GM21737 (cell line): Measurements from ENCODE around the gene AAGAB.

Experiments
- ATAC-seq: cut with Tn5 transposase; IDR thresholded peaks from one replicate; pipeline ENCODE4 v1.9.1; 2021; ENCODE audit warnings: mild to moderate bottlenecking, moderate library complexity; ENCODE audit not compliant: unreplicated experiment

Gene AAGAB

DNA sequence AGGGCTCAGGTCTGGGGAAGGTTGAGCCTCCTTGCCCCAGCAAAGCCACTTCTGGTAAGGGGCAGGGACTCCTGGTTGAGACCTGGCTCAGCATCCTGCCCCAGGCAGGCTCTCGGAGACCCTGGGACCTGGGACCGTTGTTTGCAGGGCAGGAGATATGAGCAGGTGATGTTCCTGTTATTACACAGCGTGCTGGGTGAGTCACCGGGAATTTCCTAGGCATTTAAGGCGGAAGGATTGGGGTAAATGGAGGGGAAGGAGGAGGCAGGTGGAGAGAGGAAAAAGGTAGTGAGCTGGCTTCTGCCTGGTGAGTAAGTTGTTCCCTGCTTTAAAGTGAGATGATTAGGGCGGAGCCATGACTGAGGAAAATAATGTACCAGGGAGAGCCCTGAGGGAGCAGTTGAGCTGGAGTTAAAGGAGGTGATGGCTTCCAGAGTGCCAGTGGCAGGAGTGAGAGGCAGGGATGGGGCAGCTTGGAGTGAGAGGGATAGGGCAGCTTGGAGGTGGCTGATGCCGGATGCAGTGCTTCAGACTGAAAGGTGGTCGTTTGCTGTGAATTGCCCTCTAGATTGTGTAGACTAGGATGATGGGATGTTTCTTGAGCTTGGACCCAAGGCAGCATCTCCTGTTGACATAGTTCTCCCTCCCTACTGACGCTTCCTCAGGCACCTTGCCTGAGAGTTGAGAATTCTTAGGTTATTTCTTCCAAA lies 79.4 kb downstream of the AAGAB start:
- ATAC-seq: no peak

DNA sequence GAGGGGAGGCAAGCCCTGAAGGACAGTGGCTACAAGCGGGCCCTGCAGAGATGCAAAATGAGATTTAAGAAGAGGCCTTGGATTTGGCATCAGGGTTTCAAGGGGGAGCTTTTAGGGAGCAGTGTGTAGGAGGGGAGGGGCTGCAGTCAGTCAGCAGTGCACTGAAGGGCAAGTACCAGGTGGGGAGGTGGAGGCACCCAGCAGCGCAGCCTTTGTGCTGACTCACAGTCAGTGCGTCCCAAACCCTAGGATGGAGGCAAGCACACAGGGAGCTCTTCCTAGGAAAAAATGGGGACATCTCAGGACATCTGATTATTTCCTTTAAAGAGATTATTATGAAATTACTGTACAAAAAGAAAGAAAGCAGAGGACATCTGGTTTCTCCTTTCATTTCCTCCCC lies 80.0 kb downstream of the AAGAB start:
- ATAC-seq: no peak

- ATAC-seq: no peak
These were observed 80.7 kb downstream of the AAGAB start for GRCh38 chr15:67173786-67174185.

DNA sequence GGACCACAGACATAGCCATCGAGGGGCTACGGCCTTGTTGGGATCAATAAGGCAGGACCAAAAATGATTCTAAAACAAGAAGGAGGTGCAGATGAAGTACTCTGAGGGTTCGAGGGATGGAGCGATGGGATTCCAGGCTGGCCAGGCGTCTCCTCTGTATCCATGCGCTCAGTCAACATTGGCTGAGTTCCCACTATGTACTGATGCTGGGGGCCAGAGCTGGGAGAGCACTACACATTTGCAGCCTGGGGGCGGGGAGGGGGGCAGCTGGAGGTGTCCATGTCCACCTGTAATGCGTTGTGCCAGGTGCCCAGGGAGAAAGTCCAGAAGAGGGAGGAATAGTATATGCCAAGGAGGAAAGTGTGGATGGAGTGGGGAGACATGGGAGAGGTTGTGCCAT lies 81.5 kb downstream of the AAGAB start:
- no peak for ATAC-seq

DNA sequence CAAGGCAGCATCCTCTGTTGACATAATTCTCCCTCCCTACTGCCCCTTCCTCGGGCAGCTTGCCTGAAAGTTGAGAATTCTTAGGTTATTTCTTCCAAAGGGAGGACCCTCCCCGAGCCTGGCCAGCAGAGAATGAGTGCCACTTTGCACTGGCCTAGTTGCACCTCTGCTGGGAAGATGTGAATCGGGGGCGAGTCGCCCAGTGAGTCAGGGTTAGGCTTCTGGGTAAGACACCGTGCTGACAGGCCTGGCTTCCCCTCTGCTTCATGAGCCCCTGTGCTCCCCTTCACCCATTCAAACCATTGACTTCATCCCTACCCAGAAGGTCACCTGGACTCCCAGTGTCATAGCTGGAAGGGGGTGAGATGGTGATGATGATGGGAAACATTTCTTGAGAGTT lies 82.3 kb downstream of the AAGAB start:
- no peak for ATAC-seq

DNA sequence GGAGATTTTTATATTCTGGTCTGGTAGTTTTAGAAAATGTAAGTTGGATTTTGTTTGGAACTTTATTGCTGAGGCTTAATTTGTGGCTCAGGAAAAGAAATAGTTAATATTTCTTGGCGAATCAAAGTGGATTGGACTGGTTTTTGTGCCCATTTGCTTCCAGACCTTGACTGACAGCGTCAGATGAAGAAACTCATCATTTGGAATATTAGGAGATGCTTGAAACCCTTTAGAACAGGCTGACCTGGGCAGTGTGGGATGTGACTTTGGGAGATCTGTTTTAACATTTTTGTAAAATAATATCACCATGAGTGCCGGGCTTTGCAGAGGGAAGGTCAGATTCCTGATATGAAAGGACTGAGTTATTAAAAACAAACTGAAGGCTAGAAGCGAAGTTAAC lies 83.0 kb downstream of the AAGAB start:
- ATAC-seq: no peak

DNA sequence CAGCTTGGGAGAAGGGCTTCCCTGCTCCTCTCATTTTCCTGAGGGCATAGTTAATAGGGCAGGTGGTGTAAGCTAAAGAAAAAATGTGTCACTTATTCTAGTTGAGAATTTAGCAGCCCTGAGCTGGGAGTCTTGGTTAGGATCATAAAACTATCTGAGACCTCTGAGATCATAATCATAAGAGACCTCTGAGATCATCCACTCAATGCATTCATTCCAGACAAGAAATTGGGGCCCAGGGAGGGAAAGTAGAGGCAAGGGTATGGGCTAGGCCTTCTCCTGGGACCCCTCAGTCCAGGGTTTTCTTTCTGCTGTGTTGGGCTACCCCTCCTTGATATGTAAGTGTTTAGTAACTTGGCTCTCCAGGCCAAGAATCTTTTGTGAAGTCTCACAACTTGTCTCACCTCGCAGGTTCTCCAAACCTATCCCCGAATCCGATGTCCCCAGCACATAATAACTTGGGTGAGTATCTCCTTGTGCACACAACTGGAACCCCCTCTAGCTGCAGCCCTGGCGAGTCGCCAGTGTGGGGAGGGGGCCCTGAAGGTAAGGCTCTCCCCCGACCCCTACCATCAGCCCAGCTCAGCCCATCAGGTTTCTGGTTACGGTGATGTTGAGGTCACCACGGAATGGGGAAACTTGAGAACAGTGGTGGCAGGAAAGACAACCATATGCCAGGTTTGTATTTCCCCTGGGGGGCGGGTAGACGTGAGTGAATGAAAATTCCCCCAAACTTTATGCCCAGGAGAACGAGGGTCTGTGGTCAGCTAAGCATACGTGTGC lies 84.1 kb downstream of the AAGAB start:
- no peak for ATAC-seq

DNA sequence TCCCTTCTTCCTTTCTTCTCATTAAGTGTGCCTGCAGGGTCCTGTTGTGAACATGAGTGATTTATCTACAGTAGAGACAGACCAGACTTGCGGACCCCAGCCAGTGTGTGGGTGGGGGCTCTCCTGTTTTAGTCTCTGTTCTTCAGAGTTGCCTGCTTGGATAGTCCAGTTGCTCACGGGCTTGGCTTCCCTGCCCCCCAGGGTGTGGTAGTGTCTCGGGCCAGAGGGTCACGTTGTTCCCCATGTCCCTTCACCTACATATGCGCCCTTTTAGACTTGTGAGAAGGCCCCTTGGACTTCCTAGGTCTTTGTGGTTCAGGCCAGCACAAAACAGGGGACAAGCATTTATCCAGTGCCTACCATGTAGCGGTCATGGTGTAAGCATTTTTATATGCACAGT lies 85.8 kb downstream of the AAGAB start:
- ATAC-seq: no peak

DNA sequence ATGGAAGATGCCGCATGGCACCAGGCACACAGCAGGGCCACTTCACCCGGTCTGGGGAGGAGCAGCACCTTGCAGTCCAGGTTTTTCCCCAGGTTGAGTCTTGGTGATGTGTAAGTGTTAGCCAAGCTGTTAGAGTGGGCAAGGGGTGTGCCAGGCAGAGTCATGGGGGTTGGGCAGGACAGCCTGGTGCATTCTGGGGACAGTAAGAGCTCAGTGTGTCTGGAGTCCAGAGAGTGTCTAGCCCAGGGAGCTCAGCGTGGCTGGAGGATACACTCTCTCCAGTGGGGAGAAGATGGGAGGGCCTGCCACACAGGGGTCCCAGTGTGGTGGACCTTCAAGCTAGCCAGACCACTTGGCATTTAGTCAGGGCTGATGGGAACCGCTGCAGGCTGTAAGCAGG lies 87.4 kb downstream of the AAGAB start:
- no peak for ATAC-seq

- ATAC-seq: no peak
These were observed 88.0 kb downstream of the AAGAB start for GRCh38 chr15:67166280-67167009.

GRCh38 chr15:67165254-67166253 lies 88.9 kb downstream of the AAGAB start:
- ATAC-seq: no peak

GRCh38 chr15:67164811-67165253 lies 89.6 kb downstream of the AAGAB start:
- ATAC-seq: no peak

DNA sequence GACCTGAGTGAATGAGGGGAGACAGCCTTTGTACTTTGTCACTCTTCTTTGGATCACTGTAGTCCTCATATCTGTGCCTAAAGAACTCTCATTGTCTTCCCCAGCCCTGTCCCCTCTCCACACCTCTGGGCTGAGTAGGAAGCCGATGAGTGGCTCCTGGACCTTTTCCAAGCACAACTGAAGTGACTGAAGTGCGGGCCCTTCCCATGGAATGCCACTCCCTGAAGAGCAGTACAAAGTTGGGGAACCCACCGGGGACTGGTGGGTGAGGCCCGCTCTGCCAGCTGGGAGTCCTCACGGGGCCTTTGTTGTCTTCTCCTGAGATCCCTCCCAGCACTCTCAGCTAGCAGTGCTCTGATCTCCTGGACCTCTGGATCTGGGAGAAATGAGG lies 90.1 kb downstream of the AAGAB start:
- ATAC-seq: no peak

DNA sequence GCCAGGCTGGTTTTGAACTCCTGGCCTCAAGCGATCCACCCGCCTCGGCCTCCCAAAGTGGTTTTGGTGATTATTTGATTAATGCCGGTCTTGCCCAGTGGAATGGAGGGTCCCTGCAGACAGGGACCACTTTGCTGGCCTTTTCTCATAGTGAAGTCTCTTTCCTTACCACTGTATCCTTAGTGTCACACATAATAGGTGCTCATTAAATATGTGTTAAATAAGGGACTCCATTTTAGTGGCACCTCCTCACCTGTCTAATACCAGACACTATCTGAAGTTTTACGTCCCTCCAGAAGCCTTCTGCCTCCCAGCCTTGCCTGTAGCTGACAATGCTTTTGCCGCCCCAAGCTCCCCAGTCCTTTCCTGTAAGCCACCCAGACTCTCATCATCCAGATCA lies 91.3 kb downstream of the AAGAB start:
- ATAC-seq: no peak

DNA sequence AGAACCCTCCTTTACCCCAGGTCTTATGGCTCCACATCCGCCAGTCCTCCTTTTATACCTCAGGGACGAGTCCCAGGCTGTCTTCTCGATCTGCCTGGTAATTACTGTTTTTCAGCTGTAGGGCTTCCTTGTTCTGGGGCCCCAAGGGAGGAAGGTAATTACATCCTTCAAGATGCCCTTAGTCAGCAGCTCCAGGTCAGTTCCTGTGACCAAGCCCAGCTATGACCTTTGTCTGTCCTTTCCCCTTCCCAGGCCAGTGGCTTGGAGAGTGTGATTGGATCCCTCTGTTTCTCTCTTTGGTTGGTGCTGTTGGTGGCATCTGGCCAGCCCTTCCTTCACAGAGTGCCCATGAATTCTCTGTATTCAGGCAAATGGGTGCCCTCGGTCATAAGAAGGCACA lies 92.6 kb downstream of the AAGAB start:
- no peak for ATAC-seq

GRCh38 chr15:67161412-67161811 lies 93.0 kb downstream of the AAGAB start:
- no peak for ATAC-seq

- no peak for ATAC-seq
These were observed 96.1 kb downstream of the AAGAB start for GRCh38 chr15:67158367-67158766.

DNA sequence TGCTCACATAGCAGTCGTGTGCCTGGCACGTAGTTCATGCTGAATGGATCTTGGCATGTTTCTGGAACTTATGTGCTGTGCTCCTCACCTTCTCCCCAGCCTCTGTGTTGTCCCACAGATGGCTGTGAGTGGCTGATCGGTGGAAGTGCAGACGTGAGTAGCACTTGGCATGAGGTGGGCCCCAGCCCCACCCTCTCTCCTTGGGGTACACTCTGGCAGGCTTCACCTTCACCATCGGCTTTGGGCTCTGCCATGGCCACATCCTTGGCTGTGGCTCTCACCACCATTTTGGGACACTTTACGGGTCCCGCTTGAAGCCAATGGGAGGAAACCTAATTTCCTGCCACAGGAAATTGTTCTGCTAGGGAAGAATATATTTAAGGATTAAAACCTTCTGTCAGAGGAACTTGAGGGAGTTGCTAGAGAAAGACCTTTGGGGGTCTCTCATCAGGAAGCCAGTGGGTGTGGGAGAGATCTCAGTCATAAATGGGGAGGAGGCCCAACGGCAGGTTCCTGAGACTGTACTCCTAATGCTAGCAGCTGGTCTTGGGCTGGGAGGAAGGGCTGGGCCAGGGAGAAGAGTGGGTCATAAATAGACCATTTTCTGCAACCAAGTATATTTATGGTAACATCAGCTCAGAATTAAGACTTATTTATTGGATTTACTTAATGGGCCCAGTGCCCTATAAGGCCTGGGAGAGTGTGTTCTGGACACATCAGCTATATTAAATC lies 96.8 kb downstream of the AAGAB start:
- ATAC-seq: no peak

DNA sequence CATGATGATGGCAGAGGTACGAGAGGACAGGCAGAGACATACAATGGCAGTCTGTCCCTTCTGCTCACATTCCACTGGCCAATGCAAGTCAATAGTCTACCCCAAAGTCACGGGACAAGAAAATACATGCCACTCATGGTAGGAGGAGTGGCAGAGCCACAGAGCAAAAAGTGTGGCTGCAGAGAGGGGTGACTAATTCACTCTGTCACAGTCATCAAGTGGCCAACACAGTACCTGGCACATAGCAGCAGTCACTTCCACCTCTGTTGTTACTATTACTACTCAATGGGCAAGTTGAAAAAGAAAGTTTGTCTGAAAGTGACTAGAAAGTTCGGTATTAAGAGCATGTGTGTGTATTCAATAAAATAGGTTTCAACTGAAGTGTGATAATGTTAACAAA lies 97.6 kb downstream of the AAGAB start:
- ATAC-seq: no peak

GRCh38 chr15:67156426-67156825 lies 98.0 kb downstream of the AAGAB start:
- ATAC-seq: no peak
